Measurements from ENCODE around the gene CDHR5.

Gene CDHR5

DNA sequence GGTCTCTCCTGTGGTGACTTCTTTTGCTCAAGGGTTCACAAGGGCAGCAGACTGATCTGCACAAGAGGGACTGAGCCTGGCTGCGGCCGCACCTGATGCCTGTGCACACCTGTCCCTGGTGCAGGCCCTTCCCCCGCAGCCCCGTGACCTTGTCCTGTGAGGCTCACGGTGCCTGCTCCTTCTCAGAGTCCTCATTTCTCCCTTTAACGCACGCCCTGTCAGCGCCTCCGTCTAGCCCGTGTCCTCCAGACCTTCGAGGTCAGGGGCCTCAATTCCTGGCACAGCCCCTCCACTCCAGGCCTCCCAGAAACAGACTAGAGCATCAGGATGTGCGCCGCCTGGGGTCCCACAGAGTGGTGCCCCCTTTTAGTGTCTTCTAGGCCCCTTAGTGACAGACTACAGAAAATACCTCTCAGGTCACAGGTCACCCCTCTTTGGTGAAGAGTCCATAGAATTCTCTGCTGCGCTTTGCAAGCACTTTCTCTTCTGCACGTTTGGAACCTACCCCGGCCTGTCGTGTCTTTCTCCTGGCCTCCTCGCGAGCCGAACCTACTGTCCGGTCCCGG is 11.3 kb upstream of the CDHR5 start:
- no peak overlapping the region for H3K4me2 ChIP-seq (ENCODE audit: insufficient read depth, low read length)
- H4K20me1 ChIP-seq (ENCODE audit: insufficient read depth, low read length) = peaks cover 6% of the 10 kb centered on the region; the same call in 1 of the 2 replicates
- no peaks in the 10 kb centered on the region for H3K4me1 ChIP-seq (ENCODE audit: insufficient read depth, low read length)
- DNase-seq (no peak), ATAC-seq (ENCODE audit: insufficient read depth, low read depth) (no peak)
- no peaks in the 10 kb centered on the region for H3K9me3 ChIP-seq (ENCODE audit: insufficient read depth, low read length, severe bottlenecking)
- peaks cover 14% of the 10 kb centered on the region for H3K36me3 ChIP-seq (ENCODE audit: insufficient read depth, low read length)
- H3K27ac ChIP-seq (ENCODE audit: low read length) = no peak overlapping the region
- H3K27me3 ChIP-seq (ENCODE audit: insufficient read depth, low read length, poor library complexity) = no peaks in the 10 kb centered on the region
- no peak overlapping the region for H2AFZ ChIP-seq (ENCODE audit: low read depth, low read length)
- H3K9ac ChIP-seq (ENCODE audit: low read depth, low read length) = no peak overlapping the region
- H3K4me3 ChIP-seq (ENCODE audit: low read depth in 1 of 2, low read length in 2 of 2) = no peak overlapping the region
- TF ChIP-seq EZH2 (IDR thresholded peaks at IDR 0.05; ENCODE audit: borderline replicate concordance, low read depth, low read length, severe bottlenecking) = no peak
- TF ChIP-seq, protein P1, sequence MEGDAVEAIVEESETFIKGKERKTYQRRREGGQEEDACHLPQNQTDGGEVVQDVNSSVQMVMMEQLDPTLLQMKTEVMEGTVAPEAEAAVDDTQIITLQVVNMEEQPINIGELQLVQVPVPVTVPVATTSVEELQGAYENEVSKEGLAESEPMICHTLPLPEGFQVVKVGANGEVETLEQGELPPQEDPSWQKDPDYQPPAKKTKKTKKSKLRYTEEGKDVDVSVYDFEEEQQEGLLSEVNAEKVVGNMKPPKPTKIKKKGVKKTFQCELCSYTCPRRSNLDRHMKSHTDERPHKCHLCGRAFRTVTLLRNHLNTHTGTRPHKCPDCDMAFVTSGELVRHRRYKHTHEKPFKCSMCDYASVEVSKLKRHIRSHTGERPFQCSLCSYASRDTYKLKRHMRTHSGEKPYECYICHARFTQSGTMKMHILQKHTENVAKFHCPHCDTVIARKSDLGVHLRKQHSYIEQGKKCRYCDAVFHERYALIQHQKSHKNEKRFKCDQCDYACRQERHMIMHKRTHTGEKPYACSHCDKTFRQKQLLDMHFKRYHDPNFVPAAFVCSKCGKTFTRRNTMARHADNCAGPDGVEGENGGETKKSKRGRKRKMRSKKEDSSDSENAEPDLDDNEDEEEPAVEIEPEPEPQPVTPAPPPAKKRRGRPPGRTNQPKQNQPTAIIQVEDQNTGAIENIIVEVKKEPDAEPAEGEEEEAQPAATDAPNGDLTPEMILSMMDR (IDR thresholded peaks at IDR 0.05; ENCODE audit: borderline replicate concordance, extremely low read depth, low read length, poor library complexity, severe bottlenecking) = no peak
- H3K79me2 ChIP-seq (ENCODE audit: insufficient read depth, low read length) = no peaks in the 10 kb centered on the region

DNA sequence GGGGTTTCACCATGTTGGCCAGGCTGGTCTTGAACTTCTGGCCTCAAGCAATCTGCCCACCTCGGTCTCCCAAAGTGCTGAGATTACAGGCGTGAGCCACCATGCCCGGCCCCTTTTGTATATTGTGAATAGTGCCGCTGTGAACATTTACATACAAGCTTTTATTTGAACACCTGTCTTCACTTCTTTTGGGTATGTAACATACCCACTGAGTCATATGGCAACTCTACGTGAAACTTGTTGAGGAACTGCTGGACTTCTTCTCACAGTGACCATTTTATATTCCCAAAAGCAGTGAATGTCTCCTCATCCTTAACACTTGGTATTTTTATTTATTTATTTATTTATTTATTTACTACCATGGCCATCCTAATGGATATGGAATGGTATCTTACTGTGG is 6.1 kb upstream of the CDHR5 start:
- H3K4me2 ChIP-seq (ENCODE audit: insufficient read depth, low read length) = no peak overlapping the region
- DNase-seq = no peak

DNA sequence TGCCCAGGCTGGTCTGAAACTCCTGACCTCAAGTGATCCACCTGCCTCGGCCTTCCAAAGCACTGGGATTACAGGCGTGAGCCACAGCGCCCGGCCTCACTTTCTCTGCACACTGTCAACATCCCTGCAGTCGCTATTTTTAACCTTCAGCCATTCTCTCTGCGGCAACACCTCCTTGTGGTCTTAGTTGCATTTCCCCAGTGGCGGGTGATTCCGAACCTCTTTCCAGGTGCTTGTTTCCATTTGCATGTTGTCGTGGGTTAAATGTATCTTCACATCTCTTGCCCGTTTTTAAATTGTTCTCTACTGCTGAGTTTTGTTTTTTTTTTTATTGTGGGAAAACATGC is 4.5 kb upstream of the CDHR5 start:
- H3K4me3 ChIP-seq (ENCODE audit: low read depth in 1 of 2, low read length in 2 of 2) = no peak overlapping the region
- no peak overlapping the region for H3K27ac ChIP-seq (ENCODE audit: low read length)
- H3K36me3 ChIP-seq (ENCODE audit: insufficient read depth, low read length) = 0 out of 2 replicates have a peak, but pooled peaks cover 3% of the 10 kb centered on the region
- H3K9me3 ChIP-seq (ENCODE audit: insufficient read depth, low read length, severe bottlenecking) = no peaks in the 10 kb centered on the region
- H3K4me2 ChIP-seq (ENCODE audit: insufficient read depth, low read length) = no peak overlapping the region
- no peaks in the 10 kb centered on the region for H3K79me2 ChIP-seq (ENCODE audit: insufficient read depth, low read length)
- no peak overlapping the region for H3K9ac ChIP-seq (ENCODE audit: low read depth, low read length)
- no peaks in the 10 kb centered on the region for H3K27me3 ChIP-seq (ENCODE audit: insufficient read depth, low read length, poor library complexity)
- no peak for TF ChIP-seq EZH2 (IDR thresholded peaks at IDR 0.05; ENCODE audit: borderline replicate concordance, low read depth, low read length, severe bottlenecking)
- TF ChIP-seq, protein P1 (IDR thresholded peaks at IDR 0.05; ENCODE audit: borderline replicate concordance, extremely low read depth, low read length, poor library complexity, severe bottlenecking) = no peak
- H4K20me1 ChIP-seq (ENCODE audit: insufficient read depth, low read length) = no peaks in the 10 kb centered on the region
- H3K4me1 ChIP-seq (ENCODE audit: insufficient read depth, low read length) = no peaks in the 10 kb centered on the region
- ATAC-seq (ENCODE audit: insufficient read depth, low read depth) = no peak
- no peak for DNase-seq
- H2AFZ ChIP-seq (ENCODE audit: low read depth, low read length) = no peak overlapping the region

More for the DNA sequence above, 6.1 kb upstream of the CDHR5 start:
- TF ChIP-seq, protein P1 (IDR thresholded peaks at IDR 0.05; ENCODE audit: borderline replicate concordance, extremely low read depth, low read length, poor library complexity, severe bottlenecking) = no peak
- TF ChIP-seq EZH2 (IDR thresholded peaks at IDR 0.05; ENCODE audit: borderline replicate concordance, low read depth, low read length, severe bottlenecking) = no peak
- ATAC-seq (ENCODE audit: insufficient read depth, low read depth) = no peak
- Histone ChIP-seq H3K36me3 (ENCODE audit: insufficient read depth, low read length) (0 out of 2 replicates have a peak, but pooled peaks cover 3% of the 10 kb centered on the region), H3K9ac (ENCODE audit: low read depth, low read length) (no peak overlapping the region), H3K4me3 (ENCODE audit: low read depth in 1 of 2, low read length in 2 of 2) (no peak overlapping the region), H3K9me3 (ENCODE audit: insufficient read depth, low read length, severe bottlenecking) (no peaks in the 10 kb centered on the region), H2AFZ (ENCODE audit: low read depth, low read length) (no peak overlapping the region), H3K27ac (ENCODE audit: low read length) (no peak overlapping the region), H3K27me3 (ENCODE audit: insufficient read depth, low read length, poor library complexity) (no peaks in the 10 kb centered on the region), H3K79me2 (ENCODE audit: insufficient read depth, low read length) (no peaks in the 10 kb centered on the region), H4K20me1 (ENCODE audit: insufficient read depth, low read length) (no peaks in the 10 kb centered on the region), H3K4me1 (ENCODE audit: insufficient read depth, low read length) (no peaks in the 10 kb centered on the region)
